Urothelium cell line (cell line): ENCODE measurements around the gene SLC10A1.
A peak's percentile ranks its signal among the peaks of the same experiment; 100 is the strongest.

Experiments used
- DNase-seq: peaks from one replicate; pipeline ENCODE4 v3.0.0; 2011; ENCODE audit warnings: low spot score, mixed read lengths
- FAIRE-seq: peaks from 2 replicates; lab custom pipeline; 2011; peaks lifted over from hg19 to GRCh38; lab: Jason Lieb, UNC

The SLC10A1 gene

GRCh38 chr14:69726761-69727511 lies 70.1 kb downstream of the SLC10A1 start:
- DNase-seq (peak; percentile 97), FAIRE-seq (peak; percentile 97)
